ENCODE measurements around the gene RASSF7. TPM values are rescaled to one million over a fixed set of nuclear protein-coding genes. Genes with fewer than 3 reads are reported as not detected.

Gene RASSF7, protein sequence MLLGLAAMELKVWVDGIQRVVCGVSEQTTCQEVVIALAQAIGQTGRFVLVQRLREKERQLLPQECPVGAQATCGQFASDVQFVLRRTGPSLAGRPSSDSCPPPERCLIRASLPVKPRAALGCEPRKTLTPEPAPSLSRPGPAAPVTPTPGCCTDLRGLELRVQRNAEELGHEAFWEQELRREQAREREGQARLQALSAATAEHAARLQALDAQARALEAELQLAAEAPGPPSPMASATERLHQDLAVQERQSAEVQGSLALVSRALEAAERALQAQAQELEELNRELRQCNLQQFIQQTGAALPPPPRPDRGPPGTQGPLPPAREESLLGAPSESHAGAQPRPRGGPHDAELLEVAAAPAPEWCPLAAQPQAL
- total RNA-seq = 1 to 10 TPM in 1 of 4 donors, under 1 TPM in 2, not detected in 1; 0.78 to 1.2 (median 0.84) TPM
- 1 to 10 TPM in 1 of 3 donors, under 1 TPM in 2; 0.65 to 1.4 (median 1.00) TPM for polyA plus RNA-seq
- long read RNA-seq, donor 1 = 0 reads
- long read RNA-seq, donor 2, partial matches to known transcripts = 0 of 2 reads
- long read RNA-seq, donor 2, other reads (novel, unspliced or antisense) = 0 of 2 reads

DNA sequence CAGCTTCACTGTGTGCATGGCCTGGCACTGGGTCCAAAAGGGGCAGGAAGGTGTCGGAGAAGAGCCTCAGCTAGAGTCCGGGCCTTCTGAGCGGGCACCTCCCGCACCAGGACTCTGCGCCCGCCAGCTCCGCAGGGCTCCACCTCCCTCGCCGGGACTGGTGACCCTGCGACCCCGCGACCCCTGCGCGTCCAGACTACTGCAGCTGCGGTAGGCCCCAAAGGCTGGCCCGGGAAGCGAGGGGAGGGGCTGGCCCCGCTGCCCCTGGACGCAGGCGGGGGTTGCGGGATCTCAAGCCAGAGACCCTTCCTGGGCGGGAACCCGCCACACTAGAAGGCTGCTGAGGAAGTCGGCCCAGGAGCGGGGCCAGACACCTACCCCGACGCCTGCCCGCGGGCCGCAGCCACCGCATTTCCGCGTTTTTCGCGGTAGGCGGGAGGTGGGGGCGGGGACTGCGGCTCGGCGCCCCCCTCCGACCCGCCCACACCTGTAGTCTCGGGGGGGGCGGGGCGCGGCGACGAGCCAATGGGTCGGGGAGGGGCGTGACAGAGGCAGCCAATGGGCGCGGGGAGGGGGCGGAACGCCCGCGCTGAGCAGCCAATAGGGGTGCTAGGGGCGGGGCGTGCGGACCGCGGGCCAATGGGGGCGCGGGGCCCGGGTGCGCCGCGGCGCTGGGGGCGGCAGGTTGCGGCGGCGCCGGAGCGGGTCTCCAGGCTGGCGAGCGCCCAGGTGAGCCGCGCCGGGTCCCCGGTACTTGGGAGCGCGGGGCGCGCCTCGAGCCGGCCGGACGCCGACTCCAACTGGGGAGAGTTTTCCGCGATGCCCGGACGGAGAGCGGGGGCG is at the start of gene RASSF7, which contains the start of gene LMNTD2:
Gene RASSF7, plus strand, starts transcription at position 666 of the 843 bp plus-strand sequence. CDS start 799 bp downstream, outside the sequence.
Gene LMNTD2, minus strand, starts transcription at position 434 of the 843 bp plus-strand sequence. Its CDS starts 22 bp downstream, at position 412.
- H3K27ac ChIP-seq = peak within 1 kb of the TSS; percentile 30
- intact Hi-C loops (cut with DNase I) = no loop called here

DNA sequence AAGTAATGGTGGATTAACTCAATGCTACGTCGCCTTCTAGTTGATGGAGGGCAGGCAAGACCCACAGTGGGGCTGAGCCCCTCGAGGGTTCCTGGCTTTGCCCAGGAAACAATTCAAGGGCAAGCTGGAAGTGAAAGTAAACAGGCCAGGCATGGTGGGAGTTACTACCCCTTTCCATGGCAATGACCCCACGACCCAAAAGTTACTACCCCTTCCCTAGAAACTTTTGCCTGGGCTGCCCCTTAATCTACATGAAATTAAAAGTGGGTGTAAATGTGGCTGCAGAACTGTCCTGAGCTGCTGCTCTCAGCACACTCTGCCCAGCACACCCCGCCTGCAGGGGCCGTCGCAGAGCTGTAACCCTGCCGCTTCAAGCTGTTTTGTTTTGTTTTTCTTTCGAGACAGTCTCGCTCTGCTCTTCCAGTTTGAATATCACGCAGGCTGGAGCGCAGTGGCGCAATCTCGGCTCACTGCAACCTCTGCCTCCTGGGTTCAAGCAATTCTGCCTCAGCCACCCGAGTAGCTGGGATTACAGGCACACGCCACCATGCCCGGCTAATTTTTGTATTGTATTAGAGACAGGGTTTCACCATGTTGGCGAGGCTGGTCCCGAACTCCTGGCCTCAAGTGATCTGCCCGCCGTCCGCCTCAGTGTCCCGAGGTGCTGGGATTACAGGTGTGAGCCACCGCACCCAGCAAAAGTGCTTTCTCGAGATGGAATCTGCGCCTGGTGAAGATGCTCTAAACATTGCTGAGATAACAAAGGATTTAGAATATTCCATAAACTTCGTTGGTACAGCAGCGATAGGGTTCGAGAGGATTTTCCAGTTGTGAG is 47.8 kb upstream of the RASSF7 start:
- intact Hi-C loops (cut with DNase I) = no loop called here

More for the DNA sequence above, at the start of gene RASSF7, which contains the start of gene LMNTD2:
- H3K4me1 ChIP-seq = peaks cover 10% of the 10 kb centered on the region
- ATAC-seq (peak; percentile 95 to 98 (median 95)), DNase-seq (peak; percentile 91 to 94)
- peak within 1 kb of the TSS; percentile 82 for H3K4me3 ChIP-seq
- no peaks in the 10 kb centered on the region for H3K9me3 ChIP-seq
- TF ChIP-seq, protein P1, sequence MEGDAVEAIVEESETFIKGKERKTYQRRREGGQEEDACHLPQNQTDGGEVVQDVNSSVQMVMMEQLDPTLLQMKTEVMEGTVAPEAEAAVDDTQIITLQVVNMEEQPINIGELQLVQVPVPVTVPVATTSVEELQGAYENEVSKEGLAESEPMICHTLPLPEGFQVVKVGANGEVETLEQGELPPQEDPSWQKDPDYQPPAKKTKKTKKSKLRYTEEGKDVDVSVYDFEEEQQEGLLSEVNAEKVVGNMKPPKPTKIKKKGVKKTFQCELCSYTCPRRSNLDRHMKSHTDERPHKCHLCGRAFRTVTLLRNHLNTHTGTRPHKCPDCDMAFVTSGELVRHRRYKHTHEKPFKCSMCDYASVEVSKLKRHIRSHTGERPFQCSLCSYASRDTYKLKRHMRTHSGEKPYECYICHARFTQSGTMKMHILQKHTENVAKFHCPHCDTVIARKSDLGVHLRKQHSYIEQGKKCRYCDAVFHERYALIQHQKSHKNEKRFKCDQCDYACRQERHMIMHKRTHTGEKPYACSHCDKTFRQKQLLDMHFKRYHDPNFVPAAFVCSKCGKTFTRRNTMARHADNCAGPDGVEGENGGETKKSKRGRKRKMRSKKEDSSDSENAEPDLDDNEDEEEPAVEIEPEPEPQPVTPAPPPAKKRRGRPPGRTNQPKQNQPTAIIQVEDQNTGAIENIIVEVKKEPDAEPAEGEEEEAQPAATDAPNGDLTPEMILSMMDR (IDR thresholded peaks at IDR 0.05) = no peak
- WGBS, 3 donors = 2% methylated on average over 24 to 90 of the region's 95 CpGs
- no peaks in the 10 kb centered on the region for H3K36me3 ChIP-seq (ENCODE audit: insufficient read depth in 1 of 2, low read depth in 1 of 2)
- H3K27me3 ChIP-seq (ENCODE audit: insufficient read depth in 3 of 3, low read length in 2 of 3) = peaks cover 0 to 25% (median 19%) of the 10 kb centered on the region in 3 donors

DNA sequence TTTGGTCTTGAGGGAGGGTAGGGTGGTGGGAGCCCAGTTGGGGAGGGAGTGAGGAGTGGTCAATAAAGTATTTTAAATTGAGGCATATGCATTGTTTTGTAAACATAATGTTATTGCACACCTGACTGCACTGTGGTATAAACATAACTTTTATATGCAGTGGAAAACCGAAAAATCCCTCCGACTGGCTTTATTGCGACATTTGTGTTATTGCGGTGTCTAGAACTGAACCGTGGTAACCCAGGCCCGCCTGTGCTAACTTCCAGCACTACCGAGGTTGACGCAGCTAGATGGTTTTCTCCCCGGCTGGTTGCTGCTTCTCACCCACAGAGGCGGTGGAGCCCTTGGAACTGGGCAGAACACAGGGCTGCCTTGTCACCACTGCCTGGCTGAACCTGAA is 46.2 kb upstream of the RASSF7 start:
- Histone ChIP-seq H3K27me3 (ENCODE audit: insufficient read depth in 3 of 3, low read length in 2 of 3) (no peaks in the 10 kb centered on the region), H3K36me3 (ENCODE audit: insufficient read depth in 1 of 2, low read depth in 1 of 2) (peaks cover 9 to 51% of the 10 kb centered on the region in 2 donors), H3K4me3 (no peak overlapping the region), H3K9me3 (no peaks in the 10 kb centered on the region), H3K27ac (no peak overlapping the region), H3K4me1 (peaks cover 3% of the 10 kb centered on the region)
- intact Hi-C loops (cut with DNase I) = no loop called here
- DNase-seq (peak in 1 of 2 donors; percentile 44), ATAC-seq (no peak)
- TF ChIP-seq, protein P1 (IDR thresholded peaks at IDR 0.05) = no peak
- 92 to 94% (median 94%) methylated on average over 10 of the region's 10 CpGs for WGBS, 3 donors

More for the DNA sequence above, 47.8 kb upstream of the RASSF7 start:
- ATAC-seq = no peak
- no peaks in the 10 kb centered on the region for H3K9me3 ChIP-seq
- H3K4me1 ChIP-seq = no peaks in the 10 kb centered on the region
- no peak overlapping the region for H3K27ac ChIP-seq
- WGBS, 3 donors = 92 to 95% (median 93%) methylated on average over 29 of the region's 29 CpGs
- H3K27me3 ChIP-seq (ENCODE audit: insufficient read depth in 3 of 3, low read length in 2 of 3) = no peaks in the 10 kb centered on the region
- TF ChIP-seq, protein P1 (IDR thresholded peaks at IDR 0.05) = no peak
- H3K4me3 ChIP-seq = no peak overlapping the region
- H3K36me3 ChIP-seq (ENCODE audit: insufficient read depth in 1 of 2, low read depth in 1 of 2) = peaks cover 9 to 63% of the 10 kb centered on the region in 2 donors
- no peak for DNase-seq

DNA sequence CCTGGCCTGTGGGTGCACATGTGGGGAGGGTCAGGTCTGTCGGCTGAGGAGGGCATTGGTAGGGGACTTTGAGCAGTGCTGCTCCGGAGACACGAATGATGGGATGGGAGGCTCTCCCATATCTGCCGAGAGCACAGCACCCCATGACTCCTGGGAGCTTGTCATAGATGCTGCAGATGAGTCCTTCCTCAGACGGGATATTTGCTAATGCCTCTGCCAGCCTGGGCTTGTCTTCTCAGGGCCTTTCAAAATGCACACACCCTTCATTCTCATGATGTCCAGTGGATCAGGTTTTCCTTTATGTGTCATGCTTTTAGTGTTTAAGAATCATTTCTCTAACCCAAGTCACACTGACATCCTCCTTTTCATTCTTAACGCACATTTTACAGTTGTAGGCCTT is 45.6 kb upstream of the RASSF7 start:
- TF ChIP-seq, protein P1 (IDR thresholded peaks at IDR 0.05) = no peak

More for the DNA sequence above, 45.6 kb upstream of the RASSF7 start:
- Histone ChIP-seq H3K9me3 (no peaks in the 10 kb centered on the region), H3K36me3 (ENCODE audit: insufficient read depth in 1 of 2, low read depth in 1 of 2) (peaks cover 6 to 46% of the 10 kb centered on the region in 2 donors), H3K27me3 (ENCODE audit: insufficient read depth in 3 of 3, low read length in 2 of 3) (no peaks in the 10 kb centered on the region), H3K4me1 (peaks cover 3% of the 10 kb centered on the region), H3K4me3 (no peak overlapping the region), H3K27ac (no peak overlapping the region)
- 89 to 91% (median 90%) methylated on average over 6 of the region's 6 CpGs for WGBS, 3 donors
- intact Hi-C loops (cut with DNase I) = no loop called here
- DNase-seq = no peak
- ATAC-seq = no peak
